Brain microvascular endothelial cell (primary cell): ENCODE data around the gene ACACA.

Experiments used
- DNase-seq: peaks from one replicate; pipeline ENCODE4 v3.0.0-alpha.2; 2020
- H3K27ac ChIP-seq: fragments of 250-450 bp; sonication (Bioruptor Pico); 2 replicates; pipeline ENCODE4 v1.5.1; 2020; ENCODE audit warnings: mild to moderate bottlenecking, moderate library complexity
- H3K27me3 ChIP-seq: fragments of 250-450 bp; sonication (Bioruptor Pico); replicated peaks from 2 replicates; pipeline ENCODE4 v1.5.1; 2020; ENCODE audit warnings: mild to moderate bottlenecking
- H3K36me3 ChIP-seq: fragments of 250-450 bp; sonication (Bioruptor Pico); replicated peaks from 2 replicates; pipeline ENCODE4 v1.5.1; 2020; ENCODE audit warnings: mild to moderate bottlenecking
- H3K4me3 ChIP-seq: 2 replicates; pipeline ENCODE4 v1.5.1; 2011; ENCODE audit warnings: low read depth, mild to moderate bottlenecking, control low read depth, low read length, moderate library complexity
- CTCF ChIP-seq: IDR thresholded peaks from 2 replicates; pipeline ENCODE4 v1.5.1; 2011; ENCODE audit warnings: low read depth, mild to moderate bottlenecking, moderate library complexity, low read length, control low read depth, inconsistent platforms; ENCODE audit errors: missing control alignments
- in situ Hi-C: cut with HindIII; loops from 2 replicates; pipeline ENCODE4 v1.10.0; 2017; ENCODE audit warnings: low sequenced_read_pairs, low pct_ligation_motif_present

The ACACA gene

GRCh38 chr17:37322106-37322505 is 84.5 kb downstream of the ACACA start:
- Histone ChIP-seq H3K27me3 (no peaks in the 10 kb centered on the region), H3K27ac (no peak overlapping the region), H3K4me3 (no peak overlapping the region), H3K36me3 (peaks cover 2% of the 10 kb centered on the region)
- no peak for DNase-seq
- in situ Hi-C loops, result no loop called here
- TF ChIP-seq CTCF, result no peak

GRCh38 chr17:37318931-37319594 is 87.6 kb downstream of the ACACA start:
- H3K27me3 ChIP-seq, result no peaks in the 10 kb centered on the region
- H3K36me3 ChIP-seq, result peaks cover 7% of the 10 kb centered on the region
- no peak for TF ChIP-seq CTCF
- DNase-seq, result no peak
- in situ Hi-C loops, result no loop called here
- no peak overlapping the region for H3K27ac ChIP-seq
- no peak overlapping the region for H3K4me3 ChIP-seq

GRCh38 chr17:37317867-37318266 is 88.8 kb downstream of the ACACA start:
- no peak for DNase-seq
- TF ChIP-seq CTCF, result no peak
- Histone ChIP-seq H3K4me3 (no peak overlapping the region), H3K27me3 (no peaks in the 10 kb centered on the region), H3K27ac (no peak overlapping the region), H3K36me3 (peaks cover 7% of the 10 kb centered on the region)
- in situ Hi-C loops, result no loop called here

- no peak for TF ChIP-seq CTCF
- no peak for DNase-seq
- Histone ChIP-seq H3K4me3 (no peak overlapping the region), H3K36me3 (peaks cover 7% of the 10 kb centered on the region), H3K27ac (no peak overlapping the region), H3K27me3 (no peaks in the 10 kb centered on the region)
- in situ Hi-C loops, result no loop called here
Observed at GRCh38 chr17:37315601-37316000, 91.0 kb downstream of the ACACA start.

GRCh38 chr17:37312137-37312923 is 94.3 kb downstream of the ACACA start:
- Histone ChIP-seq H3K27me3 (no peaks in the 10 kb centered on the region), H3K4me3 (no peak overlapping the region), H3K27ac (no peak overlapping the region), H3K36me3 (peaks cover 7% of the 10 kb centered on the region)
- no peak for DNase-seq
- in situ Hi-C loops, result no loop called here
- no peak for TF ChIP-seq CTCF
